ENCODE measurements around the gene TMEM178B. TPM values are rescaled to one million over a fixed set of nuclear protein-coding genes. Genes with fewer than 3 reads are reported as not detected.
"Not testable (repeated sequence)": the region's sequence is repeated elsewhere in the genome, so short reads cannot be mapped to it uniquely, and the experiment has no call there.

TMEM178B gene
- total RNA-seq, 1 experiment from 2014 or later: 1.1 TPM

DNA sequence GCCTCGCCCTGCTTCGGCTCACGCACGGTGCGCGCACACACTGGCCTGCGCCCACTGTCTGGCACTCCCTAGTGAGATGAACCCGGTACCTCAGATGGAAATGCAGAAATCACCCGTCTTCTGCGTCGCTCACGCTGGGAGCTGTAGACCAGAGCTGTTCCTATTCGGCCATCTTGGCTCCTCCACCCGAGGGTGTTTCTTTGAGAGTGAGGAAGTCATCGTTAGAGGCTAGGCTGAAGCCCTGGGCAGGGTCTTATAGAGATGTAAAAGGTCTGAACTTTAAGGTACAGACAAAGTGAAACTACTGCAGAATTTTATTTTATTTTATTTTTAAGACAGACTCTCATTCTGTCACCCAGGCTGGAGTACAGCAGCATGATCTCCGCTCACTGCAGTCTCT, 6.0 kb upstream of the TMEM178B start:
- DNase-seq; H3K36me3 ChIP-seq (replicated peaks; ENCODE audit: control insufficient read depth, insufficient read depth, low read length): not testable (repeated sequence)
- Histone ChIP-seq H3K27me3 (ENCODE audit: control insufficient read depth, insufficient read depth, low read length) (peaks cover 26% of the 10 kb centered on the region), H3K4me3 (ENCODE audit: insufficient read depth, low read depth, low read length) (peak overlapping the region; percentile 10; the same call in 1 of the 2 replicates)

DNA sequence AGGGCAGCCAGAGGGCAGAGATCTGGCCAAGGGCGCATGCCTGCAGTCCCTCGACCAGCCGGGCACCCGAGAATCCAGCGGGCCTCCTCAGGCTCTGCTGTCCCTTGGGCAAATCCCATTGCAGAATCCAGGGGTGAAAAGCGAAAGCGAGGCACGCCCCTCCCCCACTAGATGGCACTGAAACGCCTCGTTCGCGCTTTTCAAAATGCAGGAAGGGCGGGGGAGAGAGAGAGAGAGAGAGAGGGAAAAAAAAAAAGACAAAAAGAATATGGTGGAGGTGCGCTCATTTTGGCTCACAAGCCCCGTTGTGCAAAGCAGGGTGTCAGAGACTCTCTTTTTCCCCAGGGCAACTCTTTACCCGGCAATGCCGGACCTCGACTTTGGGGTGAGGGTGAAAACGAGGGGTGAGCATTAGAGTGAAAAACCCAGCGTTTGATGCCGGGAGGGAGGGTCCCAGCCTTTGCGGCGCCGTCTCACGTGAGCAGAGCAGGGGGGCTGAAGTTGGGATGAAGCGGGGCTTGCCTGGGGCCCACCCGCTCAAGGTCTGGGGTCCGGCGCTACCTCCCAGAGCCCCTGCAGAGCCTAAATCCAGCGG, 2.5 kb upstream of the TMEM178B start:
- Histone ChIP-seq H3K4me3 (ENCODE audit: insufficient read depth, low read depth, low read length) (peak overlapping the region; percentile 71), H3K36me3 (replicated peaks; ENCODE audit: control insufficient read depth, insufficient read depth, low read length) (no peaks in the 10 kb centered on the region), H3K27me3 (ENCODE audit: control insufficient read depth, insufficient read depth, low read length) (peaks cover 51% of the 10 kb centered on the region)
- DNase-seq: peak; percentile 84

- peak; percentile 66 for DNase-seq
- Histone ChIP-seq H3K27me3 (ENCODE audit: control insufficient read depth, insufficient read depth, low read length) (peaks cover 53% of the 10 kb centered on the region), H3K36me3 (replicated peaks; ENCODE audit: control insufficient read depth, insufficient read depth, low read length) (no peaks in the 10 kb centered on the region), H3K4me3 (ENCODE audit: insufficient read depth, low read depth, low read length) (peak overlapping the region; percentile 71)
Observed at GRCh38 chr7:141071855-141072547, 1.9 kb upstream of the TMEM178B start.

DNA sequence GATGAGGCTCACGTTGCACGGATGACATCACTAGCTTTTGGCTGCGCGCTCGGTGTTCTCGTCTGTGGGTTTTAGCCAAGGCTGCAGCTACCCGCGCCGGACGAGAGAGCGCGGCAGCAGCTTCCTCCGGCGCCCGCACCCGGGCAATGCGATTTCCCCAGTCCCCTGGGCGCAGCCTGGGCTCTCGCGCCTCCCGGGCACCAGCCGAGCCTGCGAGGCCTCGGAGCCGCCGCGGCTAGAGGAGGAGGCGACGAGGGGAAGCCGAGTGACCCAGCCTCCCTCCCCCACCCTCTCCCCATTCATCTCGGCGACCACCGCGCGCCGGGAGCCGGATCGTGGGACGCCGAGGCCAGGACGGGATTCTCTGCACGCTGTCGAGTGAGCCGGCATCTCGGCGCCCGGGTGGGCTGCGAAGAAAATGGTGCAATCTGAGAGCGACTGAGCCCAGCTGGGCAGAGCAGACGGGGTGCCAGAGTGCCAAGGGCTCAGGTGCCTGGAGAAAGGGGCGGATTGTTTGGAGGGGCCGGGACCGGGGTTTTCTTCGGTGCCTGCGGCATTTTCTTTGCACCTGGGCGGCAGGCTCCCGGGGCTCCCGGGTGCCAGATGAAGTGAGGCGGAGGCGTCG, 1.2 kb upstream of the TMEM178B start:
- Histone ChIP-seq H3K36me3 (replicated peaks; ENCODE audit: control insufficient read depth, insufficient read depth, low read length) (no peaks in the 10 kb centered on the region), H3K27me3 (ENCODE audit: control insufficient read depth, insufficient read depth, low read length) (peaks cover 53% of the 10 kb centered on the region), H3K4me3 (ENCODE audit: insufficient read depth, low read depth, low read length) (peak overlapping the region; percentile 71)
- DNase-seq: peak; percentile 76

- peak overlapping the region; percentile 71 for H3K4me3 ChIP-seq (ENCODE audit: insufficient read depth, low read depth, low read length)
- H3K27me3 ChIP-seq (ENCODE audit: control insufficient read depth, insufficient read depth, low read length): peaks cover 53% of the 10 kb centered on the region
- H3K36me3 ChIP-seq (replicated peaks; ENCODE audit: control insufficient read depth, insufficient read depth, low read length): no peaks in the 10 kb centered on the region
- peak; percentile 83 for DNase-seq
Observed at GRCh38 chr7:141073173-141073640, 657 bp upstream of the TMEM178B start.

- peak; percentile 61 for DNase-seq
- peak overlapping the region; percentile 71 for H3K4me3 ChIP-seq (ENCODE audit: insufficient read depth, low read depth, low read length)
- no peaks in the 10 kb centered on the region for H3K36me3 ChIP-seq (replicated peaks; ENCODE audit: control insufficient read depth, insufficient read depth, low read length)
- H3K27me3 ChIP-seq (ENCODE audit: control insufficient read depth, insufficient read depth, low read length): peaks cover 51% of the 10 kb centered on the region
Observed at GRCh38 chr7:141074162-141074991, 513 bp downstream of the TMEM178B start.

DNA sequence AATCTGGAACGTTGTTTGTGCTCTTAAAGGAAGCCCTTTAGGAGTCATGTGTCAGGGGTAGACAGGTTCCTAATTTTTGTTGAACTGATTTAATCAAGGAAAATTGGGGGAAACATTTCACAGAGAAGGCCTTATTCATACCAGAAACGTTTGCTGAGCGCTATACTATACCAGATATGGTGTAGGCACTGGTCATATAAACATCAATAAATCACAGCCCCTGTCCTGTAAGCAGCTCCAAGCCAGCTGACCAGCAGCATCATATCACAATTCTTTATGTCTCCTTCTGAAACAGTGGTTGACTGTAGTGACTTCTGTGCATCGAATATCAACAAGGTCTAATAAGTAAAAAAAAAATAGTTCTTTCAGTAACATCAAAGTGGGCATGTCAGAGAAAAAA, 1.1 kb downstream of the TMEM178B start:
- Histone ChIP-seq H3K27me3 (ENCODE audit: control insufficient read depth, insufficient read depth, low read length) (peaks cover 51% of the 10 kb centered on the region), H3K36me3 (replicated peaks; ENCODE audit: control insufficient read depth, insufficient read depth, low read length) (no peaks in the 10 kb centered on the region), H3K4me3 (ENCODE audit: insufficient read depth, low read depth, low read length) (peak overlapping the region; percentile 71)
- no peak for DNase-seq

- peaks cover 42% of the 10 kb centered on the region for H3K27me3 ChIP-seq (ENCODE audit: control insufficient read depth, insufficient read depth, low read length)
Observed at GRCh38 chr7:141076377-141076776, 2.5 kb downstream of the TMEM178B start.

DNA sequence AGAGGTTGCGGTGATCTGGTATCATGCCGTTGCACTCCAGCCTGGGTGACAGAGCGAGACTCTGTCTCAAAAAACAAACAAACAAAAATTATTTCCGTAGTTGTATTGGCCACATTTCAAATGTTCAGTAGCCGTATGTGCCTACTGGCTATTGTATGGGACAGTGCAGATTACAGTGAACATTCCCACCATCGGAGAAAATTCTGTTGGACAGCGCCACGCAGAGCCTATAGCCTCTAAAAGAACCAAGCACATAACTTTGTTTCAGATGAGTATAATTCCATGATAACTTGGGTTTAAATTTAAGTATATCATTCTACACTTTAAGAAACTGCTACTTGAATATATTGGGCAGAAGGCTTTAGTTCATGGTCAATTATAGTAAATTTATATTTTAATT, 5.4 kb downstream of the TMEM178B start:
- H3K27me3 ChIP-seq (ENCODE audit: control insufficient read depth, insufficient read depth, low read length): peaks cover 13% of the 10 kb centered on the region
- H3K36me3 ChIP-seq (replicated peaks; ENCODE audit: control insufficient read depth, insufficient read depth, low read length): no peaks in the 10 kb centered on the region
- H3K4me3 ChIP-seq (ENCODE audit: insufficient read depth, low read depth, low read length): no peak overlapping the region
- no peak for DNase-seq

More at GRCh38 chr7:141076377-141076776, 2.5 kb downstream of the TMEM178B start:
- no peaks in the 10 kb centered on the region for H3K36me3 ChIP-seq (replicated peaks; ENCODE audit: control insufficient read depth, insufficient read depth, low read length)
- no peak overlapping the region for H3K4me3 ChIP-seq (ENCODE audit: insufficient read depth, low read depth, low read length)
- peak; percentile 55 for DNase-seq

DNA sequence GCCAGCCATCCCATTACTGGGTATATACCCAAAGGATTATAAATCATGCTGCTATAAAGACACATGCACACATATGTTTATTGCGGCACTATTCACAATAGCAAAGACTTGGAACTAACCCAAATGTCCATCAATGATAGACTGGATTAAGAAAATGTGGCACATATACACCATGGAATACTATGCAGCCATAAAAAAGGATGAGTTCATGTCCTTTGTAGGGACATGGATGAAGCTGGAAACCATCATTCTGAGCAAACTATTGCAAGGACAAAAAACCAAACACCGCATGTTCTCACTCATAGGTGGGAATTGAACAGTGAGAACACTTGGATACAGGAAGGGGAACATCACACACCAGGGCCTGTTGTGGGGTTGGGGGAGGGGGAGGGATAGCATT, 15.6 kb downstream of the TMEM178B start:
- H3K4me3 ChIP-seq (ENCODE audit: insufficient read depth, low read depth, low read length); DNase-seq; H3K27me3 ChIP-seq (ENCODE audit: control insufficient read depth, insufficient read depth, low read length); H3K36me3 ChIP-seq (replicated peaks; ENCODE audit: control insufficient read depth, insufficient read depth, low read length): not testable (repeated sequence)

DNA sequence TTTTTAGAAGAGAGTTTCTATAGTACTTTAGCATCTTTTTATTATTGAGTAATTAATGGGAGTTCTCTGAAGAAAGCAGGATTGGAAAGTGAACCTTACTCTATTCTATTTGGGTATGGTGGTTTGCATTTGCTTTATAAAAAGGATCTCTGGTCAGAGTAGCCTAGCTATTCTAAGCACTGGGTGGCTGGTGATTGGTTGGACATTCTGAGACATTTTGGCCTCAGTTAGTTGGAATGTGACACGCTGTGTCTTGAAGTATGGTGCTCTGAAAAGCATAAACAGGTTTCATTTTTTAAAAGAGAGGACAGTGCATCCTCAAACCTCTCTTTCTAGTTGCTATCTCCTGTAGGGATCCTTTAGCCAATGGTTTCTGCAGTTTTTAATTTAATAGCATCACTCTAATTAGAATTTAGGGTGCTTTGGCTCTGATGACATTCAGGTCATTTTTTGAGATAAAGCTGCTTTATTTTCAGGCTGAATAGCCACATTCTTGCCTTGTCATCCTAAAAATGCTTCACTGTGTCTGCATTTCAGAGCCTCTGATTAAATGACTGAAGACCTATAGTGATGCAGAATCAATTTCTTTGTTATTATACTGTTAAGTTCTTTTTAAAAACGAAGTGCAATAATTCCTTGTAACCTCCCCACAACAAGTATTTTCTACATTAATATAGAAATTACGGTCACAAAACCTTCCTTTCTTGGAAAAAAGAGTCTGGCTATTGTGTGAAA, 20.6 kb downstream of the TMEM178B start:
- H3K36me3 ChIP-seq (replicated peaks; ENCODE audit: control insufficient read depth, insufficient read depth, low read length): no peaks in the 10 kb centered on the region
- DNase-seq: no peak
- no peaks in the 10 kb centered on the region for H3K27me3 ChIP-seq (ENCODE audit: control insufficient read depth, insufficient read depth, low read length)
- H3K4me3 ChIP-seq (ENCODE audit: insufficient read depth, low read depth, low read length): no peak overlapping the region

- no peaks in the 10 kb centered on the region for H3K36me3 ChIP-seq (replicated peaks; ENCODE audit: control insufficient read depth, insufficient read depth, low read length)
- no peaks in the 10 kb centered on the region for H3K27me3 ChIP-seq (ENCODE audit: control insufficient read depth, insufficient read depth, low read length)
- H3K4me3 ChIP-seq (ENCODE audit: insufficient read depth, low read depth, low read length): no peak overlapping the region
- no peak for DNase-seq
Observed at GRCh38 chr7:141097430-141097829, 23.6 kb downstream of the TMEM178B start.

GRCh38 chr7:141102436-141102835, 28.6 kb downstream of the TMEM178B start:
- no peaks in the 10 kb centered on the region for H3K36me3 ChIP-seq (replicated peaks; ENCODE audit: control insufficient read depth, insufficient read depth, low read length)
- DNase-seq: no peak
- no peaks in the 10 kb centered on the region for H3K27me3 ChIP-seq (ENCODE audit: control insufficient read depth, insufficient read depth, low read length)
- H3K4me3 ChIP-seq (ENCODE audit: insufficient read depth, low read depth, low read length): no peak overlapping the region

Measured in H7 (cell line).